ENCODE results near the gene GPR35. TPM values are rescaled to one million over a fixed set of nuclear protein-coding genes. Genes with fewer than 3 reads are reported as not detected.

GPR35 gene
- total RNA-seq, 1 donor from 2014 or later = 71.2 TPM

DNA sequence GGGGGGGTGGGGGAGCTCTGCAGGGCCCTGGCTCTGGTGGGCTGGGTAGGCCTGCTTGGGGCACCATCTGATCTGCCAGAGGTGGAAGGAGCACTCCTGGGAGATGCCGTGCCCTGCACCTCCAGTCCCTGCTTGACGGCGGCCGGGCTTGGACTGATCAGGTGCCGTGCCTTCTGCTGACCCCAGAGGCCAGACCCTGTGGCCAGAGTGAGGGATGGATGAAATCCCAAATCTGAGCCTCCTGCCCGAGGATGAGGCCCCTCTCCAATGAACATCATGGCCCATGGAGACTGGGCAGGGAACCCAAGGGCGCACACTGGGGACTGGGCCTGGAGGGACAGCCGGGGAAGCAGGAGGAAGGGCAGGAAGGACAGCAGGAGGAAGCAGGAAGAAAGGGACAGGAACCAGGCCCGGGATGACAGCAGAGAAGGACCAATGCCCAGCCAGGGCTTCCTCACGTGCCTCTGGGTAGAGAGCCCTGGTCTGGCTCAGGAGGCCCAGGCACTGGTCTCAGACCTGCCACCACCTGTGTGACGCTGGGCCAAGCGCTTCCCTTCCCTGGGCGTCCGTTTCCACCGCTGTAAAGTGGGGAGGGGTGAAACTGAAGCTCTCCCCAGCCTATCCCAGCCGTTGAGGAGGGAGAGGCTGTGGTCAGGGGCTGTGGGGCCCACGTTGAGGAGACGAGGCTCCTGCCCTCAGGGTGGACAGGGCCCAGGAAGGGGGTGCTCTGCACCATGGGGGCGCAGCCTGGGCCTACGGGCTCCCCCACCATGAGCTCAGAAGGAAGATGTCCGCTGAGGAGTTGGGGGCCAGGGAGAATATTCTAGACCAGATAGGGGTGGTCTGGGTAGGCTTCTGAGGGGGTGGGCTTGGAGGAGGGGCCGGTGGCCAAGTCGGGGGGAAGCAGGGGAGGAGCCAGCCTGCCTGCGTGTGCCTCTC, 1.0 kb upstream of the GPR35 start:
- no peak for DNase-seq (ENCODE audit: low spot score)

DNA sequence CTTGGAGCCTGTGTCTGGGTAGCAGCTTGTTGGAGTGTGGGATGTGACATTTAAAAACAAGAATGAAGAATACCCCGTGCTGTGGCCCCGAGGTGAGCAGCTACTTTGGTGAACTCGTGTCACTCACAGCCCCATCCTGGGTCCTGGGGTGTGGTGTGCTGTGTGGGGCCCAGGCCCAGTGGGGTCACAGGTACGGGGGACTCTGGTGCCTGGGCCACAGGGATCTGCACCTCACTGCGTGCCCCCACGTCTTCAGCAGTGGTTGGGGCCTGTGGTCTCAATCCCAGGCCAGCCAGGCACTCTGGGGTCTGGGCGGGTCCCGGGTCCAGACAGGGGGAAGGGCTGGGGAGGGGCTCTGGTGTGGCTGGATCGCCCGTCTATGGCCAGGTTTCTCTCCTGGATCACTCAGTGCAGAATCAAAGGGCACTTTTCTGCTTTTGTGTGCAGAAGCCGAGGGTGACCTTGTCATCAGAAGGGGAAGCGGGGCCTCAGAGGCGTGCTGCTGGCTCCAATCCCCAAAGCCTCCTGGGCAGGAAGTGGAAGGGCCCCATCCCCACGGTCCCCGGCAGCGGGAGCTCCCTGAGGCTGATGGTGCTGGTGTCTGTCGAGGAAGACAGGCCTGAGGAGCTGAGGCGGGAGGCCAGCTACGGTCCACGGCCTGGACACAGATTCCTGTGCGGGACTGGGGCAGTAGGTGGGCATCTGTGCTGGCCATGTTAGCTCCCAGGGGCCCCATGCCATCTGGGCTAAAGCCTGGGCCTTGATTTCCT, 1.4 kb downstream of the GPR35 start:
- DNase-seq (ENCODE audit: low spot score) = no peak

GRCh38 chr2:240627736-240628506, 2.6 kb downstream of the GPR35 start:
- DNase-seq (ENCODE audit: low spot score) = no peak

DNA sequence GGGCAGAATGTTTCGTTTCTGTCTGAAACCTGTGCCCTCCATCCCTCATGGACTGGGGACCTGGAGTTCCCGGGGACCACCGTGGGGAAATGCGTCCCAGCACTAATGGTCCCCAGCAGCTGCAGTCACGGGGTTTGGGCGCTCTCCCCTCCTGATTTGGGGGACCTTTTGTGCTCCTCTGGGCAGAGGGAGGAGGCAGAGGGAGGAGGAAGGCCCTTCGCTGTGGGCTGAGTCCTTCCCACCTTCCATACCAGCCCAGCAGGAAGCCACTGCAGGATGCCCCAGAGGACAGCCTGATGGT, 3.2 kb downstream of the GPR35 start:
- no peak for DNase-seq (ENCODE audit: low spot score)

DNA sequence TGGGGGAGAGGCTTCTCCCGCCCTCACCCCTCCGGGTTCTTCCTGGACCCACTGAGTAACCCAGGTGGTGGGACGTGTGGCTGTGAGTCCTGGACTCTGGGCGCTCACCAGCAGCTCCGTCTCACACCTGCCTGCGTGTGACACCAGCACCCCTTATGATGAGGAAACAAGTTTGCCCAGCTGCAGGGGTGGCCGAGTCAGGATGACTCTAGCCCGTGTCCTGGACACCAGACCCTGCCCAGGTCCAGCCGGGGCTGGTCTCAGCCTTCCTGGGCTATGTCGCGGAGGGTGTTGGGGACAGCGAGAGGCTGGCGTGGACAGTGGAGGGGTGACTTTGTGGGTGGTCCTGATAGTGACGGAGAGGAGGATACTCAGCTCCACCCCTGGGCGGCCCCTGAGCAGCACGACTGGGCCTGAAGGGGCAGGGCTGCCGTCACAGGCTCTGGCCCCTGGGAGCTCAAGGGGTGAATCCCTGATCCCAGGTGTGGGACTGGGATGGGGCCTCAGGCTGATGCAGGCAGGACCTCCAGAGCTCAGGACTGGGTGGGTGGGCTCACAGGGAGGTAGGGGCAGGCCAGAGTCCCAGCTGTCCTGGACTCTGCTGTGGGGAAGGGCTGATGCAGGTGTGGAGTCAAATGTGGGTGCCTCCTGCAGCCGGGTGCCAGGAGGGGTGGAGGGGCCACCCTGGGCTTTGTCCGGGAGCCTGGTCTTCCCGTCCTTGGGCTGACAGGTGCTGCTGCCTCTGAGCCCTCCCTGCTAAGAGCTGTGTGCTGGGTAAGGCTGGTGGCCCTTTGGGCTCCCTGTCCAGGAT, 3.7 kb downstream of the GPR35 start:
- no peak for DNase-seq (ENCODE audit: low spot score)

GRCh38 chr2:240629619-240629967, 4.3 kb downstream of the GPR35 start:
- no peak for DNase-seq (ENCODE audit: low spot score)

GRCh38 chr2:240629968-240630770, 4.9 kb downstream of the GPR35 start:
- DNase-seq (ENCODE audit: low spot score) = no peak

DNA sequence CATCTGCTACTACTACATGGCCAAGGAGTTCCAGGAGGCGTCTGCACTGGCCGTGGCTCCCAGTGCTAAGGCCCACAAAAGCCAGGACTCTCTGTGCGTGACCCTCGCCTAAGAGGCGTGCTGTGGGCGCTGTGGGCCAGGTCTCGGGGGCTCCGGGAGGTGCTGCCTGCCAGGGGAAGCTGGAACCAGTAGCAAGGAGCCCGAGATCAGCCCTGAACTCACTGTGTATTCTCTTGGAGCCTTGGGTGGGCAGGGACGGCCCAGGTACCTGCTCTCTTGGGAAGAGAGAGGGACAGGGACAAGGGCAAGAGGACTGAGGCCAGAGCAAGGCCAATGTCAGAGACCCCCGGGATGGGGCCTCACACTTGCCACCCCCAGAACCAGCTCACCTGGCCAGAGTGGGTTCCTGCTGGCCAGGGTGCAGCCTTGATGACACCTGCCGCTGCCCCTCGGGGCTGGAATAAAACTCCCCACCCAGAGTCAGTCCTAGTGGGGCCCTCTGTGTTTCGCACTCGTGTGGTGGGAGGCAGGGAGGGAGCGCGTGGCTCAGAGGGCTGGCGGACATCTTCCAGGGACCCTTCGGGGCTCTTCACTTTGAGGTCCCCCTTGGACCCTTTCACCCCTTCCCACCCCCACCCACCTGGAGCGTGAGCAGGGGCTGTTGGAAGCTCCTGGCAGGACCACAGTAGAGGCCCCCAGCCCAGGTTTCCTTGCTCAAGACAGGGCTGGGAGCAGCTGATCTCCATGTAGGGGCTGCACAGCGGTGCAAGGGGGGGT, 5.7 kb downstream of the GPR35 start:
- DNase-seq (ENCODE audit: low spot score) = no peak

- DNase-seq (ENCODE audit: low spot score) = no peak
These were observed 6.4 kb downstream of the GPR35 start for GRCh38 chr2:240631548-240632305.

DNA sequence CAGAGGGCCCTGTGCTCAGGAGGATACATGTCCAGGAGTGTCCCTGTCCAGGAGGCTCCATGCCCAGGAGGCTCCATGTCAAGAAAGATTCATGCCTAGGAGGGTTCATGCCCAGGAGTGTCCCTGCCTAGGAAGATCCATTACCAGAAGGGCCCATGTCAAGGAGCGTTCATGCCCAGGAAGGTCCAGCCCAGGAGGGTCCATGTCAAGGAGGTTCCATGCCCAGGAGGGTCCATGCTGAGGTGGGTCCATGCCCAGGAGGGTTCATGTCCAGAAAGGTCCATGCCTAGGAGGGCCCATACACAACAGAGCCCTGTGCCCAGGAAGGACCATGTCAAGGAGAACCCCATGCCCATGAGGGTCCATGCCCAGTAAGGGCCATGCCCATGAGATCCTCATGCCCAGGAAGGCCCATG, 7.0 kb downstream of the GPR35 start:
- DNase-seq (ENCODE audit: low spot score) = no peak

DNA sequence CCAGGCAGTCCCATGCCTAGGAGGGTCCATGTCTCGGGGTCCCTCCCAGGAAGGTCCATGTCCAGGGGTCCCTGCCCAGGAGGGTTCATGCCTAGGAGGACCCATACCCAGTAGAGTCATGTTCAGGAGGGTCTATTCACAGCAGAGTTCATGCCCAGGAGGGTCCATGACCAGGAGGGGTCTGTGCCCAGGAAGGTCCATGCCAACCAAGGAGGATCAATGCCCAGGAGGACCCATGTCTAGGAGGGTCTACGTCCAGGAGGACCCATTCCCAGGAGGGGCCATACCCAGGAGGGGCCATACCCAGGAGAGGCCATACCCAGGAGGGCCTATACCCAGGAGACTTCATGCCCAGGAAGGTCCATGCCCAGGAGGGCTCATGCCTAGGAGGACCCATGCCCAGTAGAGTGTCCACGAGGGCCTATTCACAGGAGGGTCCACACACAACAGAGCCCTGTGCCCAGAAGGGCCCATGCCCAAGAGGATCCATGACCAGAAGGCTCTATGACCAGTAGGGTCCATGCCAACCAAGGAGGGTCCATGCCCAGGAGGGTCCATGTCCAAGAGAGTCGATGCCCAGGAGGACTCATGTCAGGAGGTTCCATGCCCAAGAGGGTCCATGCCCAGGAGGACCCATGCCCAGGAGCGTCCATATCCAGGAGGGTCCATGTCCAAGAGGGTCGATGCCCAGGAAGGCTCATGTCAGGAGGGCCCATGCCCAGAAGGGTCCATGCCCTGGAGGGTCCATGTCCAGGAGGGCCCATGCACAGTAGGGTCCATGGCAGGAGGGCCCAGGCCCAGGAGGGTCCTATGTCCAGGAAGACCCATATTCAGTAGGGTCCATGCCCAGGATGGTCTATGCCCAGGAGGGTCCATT, 10.1 kb downstream of the GPR35 start:
- DNase-seq (ENCODE audit: low spot score) = no peak

GRCh38 chr2:240635998-240636547, 10.8 kb downstream of the GPR35 start:
- DNase-seq (ENCODE audit: low spot score) = no peak

- no peak for DNase-seq (ENCODE audit: low spot score)
These were observed 11.4 kb downstream of the GPR35 start for GRCh38 chr2:240636563-240637115.

DNA sequence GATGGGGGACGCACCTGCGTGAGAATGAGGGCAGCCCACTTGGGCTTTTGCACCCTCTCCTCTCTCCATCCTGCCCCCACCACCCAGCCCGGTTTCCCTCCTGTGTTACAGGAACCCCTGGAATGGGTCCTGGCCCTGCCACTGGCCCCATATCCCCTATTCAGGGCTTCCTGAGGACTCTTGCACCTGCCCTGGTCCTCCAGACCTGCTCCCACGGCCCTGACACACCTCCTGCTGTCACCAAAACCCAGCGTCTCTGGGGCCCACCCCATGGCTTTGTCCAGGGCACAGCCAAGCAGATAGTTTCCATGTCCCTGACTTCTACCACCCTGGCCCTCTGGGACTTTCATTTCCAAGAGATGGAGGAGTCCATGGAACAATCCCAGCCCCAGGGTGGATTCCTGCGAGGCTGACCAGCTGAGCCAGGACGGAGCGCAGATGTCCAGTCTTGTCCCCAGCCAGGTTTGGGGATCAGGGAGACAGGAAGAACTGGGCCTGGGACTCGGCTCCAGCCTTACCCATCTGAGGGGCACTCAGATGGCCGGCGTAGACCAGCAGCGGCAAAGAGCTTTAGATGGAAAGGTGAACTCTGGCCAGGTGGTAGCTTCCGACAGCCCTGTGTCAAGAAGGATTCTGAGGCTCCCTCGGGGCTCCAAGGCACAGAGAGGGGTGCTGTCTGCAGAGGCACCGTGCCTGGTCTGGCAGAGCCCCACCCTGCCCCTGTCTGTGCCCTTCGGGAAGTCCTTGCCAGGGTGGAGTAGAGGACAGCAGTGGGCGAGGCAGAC, 12.0 kb downstream of the GPR35 start:
- no peak for DNase-seq (ENCODE audit: low spot score)

DNA sequence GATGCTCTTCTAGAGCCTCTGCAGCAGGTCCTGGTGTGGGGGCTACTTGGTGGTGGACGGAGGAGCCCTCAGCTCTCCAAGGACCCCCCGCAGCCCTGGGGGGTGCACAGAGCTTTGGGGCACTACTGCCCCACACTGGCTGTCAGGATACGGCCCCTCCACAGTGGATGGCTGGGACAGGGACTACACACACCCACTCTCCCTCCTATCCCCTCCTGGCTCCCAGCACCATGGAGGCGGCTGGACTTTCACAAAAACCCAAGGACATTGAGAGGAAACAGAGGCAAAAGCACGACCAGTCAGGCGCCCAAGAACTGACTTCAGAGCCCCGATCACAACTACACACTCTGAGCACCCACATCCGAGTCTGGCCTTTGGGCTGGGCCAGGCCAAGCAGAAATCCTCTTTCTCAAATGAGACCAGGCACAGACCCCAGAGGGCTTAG, 12.6 kb downstream of the GPR35 start:
- no peak for DNase-seq (ENCODE audit: low spot score)

- no peak for DNase-seq (ENCODE audit: low spot score)
These were observed 13.4 kb downstream of the GPR35 start for GRCh38 chr2:240638512-240639160.

All from mucosa of gallbladder (tissue), 1 donor.